ENCODE results near the gene EZH1.
A peak's percentile ranks its signal among the peaks of the same experiment; 100 is the strongest.
"Not testable (repeated sequence)": the region's sequence is repeated elsewhere in the genome, so short reads cannot be mapped to it uniquely, and the experiment has no call there.

Gene EZH1

DNA sequence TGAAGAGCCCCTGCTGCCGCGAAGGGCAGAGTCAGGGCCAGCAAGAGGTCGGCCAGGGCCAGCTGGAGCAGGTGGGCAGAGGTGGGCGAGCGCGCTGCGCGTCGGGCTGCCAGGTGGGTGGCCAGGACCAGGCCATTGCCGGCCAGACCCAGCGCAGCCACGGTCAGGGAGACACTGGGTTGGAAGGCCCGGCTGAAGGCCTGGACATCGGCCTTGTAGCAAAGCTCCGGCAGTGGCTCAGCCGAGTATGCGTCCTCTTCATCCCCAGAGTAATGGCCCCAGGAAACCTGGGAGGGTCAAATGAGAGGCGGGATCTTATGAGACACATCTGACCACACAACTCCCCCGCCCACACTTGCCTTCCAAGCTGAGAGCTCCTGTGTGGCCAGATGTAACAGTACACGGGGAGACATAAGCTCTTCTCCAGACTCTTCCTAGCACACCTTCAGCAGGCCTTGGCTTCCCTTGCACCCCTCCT, 64.5 kb downstream of the EZH1 start:
- FAIRE-seq: no peak

GRCh38 chr17:42679492-42680330, 65.1 kb downstream of the EZH1 start:
- no peak for FAIRE-seq

- no peak for FAIRE-seq
Observed at GRCh38 chr17:42678951-42679491, 65.8 kb downstream of the EZH1 start.

DNA sequence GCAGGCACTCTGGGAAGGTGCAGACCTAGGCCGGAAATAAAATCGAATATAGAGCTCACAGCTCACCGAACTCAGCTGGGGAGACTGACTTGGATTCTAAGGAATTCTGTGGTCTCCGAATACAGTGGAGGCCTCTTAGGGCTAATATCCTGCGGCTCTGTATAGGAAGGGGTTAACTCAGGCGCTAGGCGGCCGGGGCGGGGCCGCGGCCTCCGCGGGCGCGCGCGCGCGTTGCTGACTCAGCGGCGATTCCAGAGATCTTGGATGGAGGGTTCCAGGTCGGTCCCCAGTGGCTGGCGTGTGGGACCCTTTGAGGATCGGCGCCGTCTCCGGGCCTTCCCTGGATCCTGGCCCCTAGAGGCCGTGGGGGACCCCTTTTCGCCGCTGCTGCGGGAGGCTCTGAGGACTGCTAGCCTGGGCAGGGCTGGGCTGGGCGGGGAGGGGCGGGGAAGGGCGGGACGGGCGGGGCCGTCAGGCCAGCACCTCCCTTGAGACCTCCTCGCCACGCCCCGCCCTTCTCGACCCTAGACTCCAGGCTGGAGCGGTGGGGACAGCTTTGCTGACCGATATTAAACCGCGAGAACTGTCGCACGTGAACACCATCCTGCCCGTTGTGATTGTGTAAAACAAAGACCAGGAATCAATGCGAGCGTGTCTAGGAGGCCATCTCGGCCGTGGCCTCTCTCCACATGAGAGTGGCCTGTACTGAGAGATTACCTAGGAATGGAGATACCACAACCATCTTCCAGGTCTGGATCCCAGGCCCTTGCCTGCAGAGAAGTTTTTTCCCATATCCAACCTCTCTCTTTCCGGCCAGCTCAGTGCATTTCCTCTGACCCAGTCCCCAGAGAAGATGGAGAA, 66.7 kb downstream of the EZH1 start:
- FAIRE-seq: no peak

DNA sequence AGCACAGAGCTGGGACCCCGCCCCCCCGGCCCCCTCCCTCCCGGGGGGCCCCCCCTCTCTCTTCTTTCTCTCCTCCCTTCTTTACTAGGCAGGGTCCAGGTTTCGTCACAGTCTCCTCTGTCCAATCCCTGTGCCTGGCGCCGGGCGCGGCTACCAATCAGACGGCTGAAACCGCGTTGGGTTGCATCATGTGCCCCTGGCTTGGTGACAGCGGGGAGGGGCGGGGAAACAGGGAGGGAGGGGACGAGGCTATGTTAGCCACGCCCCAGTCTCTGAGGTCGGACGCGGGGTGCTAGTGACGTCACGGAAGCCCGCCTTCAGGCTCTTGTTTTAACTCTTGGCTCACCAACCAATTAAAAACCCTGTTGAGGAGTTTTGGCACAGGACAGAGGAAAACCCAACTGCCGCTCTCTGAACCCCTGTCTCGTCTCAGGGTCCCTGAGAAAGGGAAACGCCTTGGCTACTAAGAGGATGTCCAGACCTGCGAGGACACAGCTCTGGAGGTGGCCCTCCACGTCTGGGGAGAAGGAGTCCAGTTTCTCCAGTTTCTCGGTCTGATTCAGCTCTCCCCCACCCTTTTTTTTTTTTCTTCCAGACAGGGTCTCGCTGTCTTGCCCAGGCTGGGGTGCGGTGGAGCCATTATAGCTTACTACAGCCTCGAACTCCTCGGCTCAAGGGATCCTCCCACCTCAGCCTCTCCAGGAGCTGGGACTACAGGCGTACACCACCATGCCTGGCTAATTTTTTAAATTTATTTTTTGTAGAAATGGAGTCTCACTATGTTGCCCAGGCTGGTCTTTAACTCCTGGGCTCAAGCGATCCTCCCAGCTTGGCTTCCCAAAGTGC, 67.6 kb downstream of the EZH1 start:
- peak; percentile 87 for FAIRE-seq

DNA sequence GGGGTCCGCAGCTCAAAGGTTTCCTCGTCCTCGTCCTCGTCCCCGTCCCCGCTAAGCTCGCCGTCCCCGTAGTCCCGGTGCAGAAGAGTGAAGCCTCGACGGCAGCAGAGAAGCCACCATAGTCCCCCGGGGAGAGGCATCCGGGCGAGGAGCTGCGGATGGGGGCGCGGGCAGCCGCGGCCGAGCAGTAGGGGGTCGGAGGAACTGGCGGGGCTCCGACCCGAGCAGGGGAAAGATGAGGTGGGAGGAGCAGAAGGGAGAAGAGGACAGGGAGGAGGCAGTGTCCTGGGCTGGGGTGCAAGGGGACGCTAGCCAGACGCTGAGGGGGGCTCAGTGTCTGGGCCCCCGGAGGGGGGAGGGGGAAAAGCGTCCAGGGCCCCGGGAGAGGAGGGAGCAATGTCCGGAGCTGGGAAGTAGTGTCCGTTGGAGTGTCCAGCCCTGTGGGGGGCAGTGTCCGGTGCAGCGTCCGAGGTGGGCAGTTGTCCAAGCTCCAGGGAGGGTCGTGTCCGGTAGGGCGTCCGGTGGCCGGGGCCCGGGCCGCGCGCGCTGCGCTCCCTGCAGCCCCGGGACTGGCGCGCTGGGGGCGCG, 68.3 kb downstream of the EZH1 start, which contains the start of gene PLEKHH3:
PLEKHH3 (minus strand) TSS at position 571 of the 588 bp plus-strand sequence; CDS start at position 140, 431 bp downstream.
- no peak for FAIRE-seq

GRCh38 chr17:42675965-42676423, 68.8 kb downstream of the EZH1 start:
- FAIRE-seq: no peak

GRCh38 chr17:42675348-42675964, 69.4 kb downstream of the EZH1 start:
- FAIRE-seq: no peak

- no peak for FAIRE-seq
Observed at GRCh38 chr17:42674755-42675347, 70.0 kb downstream of the EZH1 start.

- FAIRE-seq: no peak
Observed at GRCh38 chr17:42673885-42674754, 70.7 kb downstream of the EZH1 start.

- FAIRE-seq: no peak
Observed at GRCh38 chr17:42673266-42673884, 71.5 kb downstream of the EZH1 start.

- FAIRE-seq: no peak
Observed at GRCh38 chr17:42672038-42672437, 72.8 kb downstream of the EZH1 start.

GRCh38 chr17:42670789-42671657, 73.8 kb downstream of the EZH1 start:
- no peak for FAIRE-seq

- FAIRE-seq: no peak
Observed at GRCh38 chr17:42669977-42670788, 74.7 kb downstream of the EZH1 start.

DNA sequence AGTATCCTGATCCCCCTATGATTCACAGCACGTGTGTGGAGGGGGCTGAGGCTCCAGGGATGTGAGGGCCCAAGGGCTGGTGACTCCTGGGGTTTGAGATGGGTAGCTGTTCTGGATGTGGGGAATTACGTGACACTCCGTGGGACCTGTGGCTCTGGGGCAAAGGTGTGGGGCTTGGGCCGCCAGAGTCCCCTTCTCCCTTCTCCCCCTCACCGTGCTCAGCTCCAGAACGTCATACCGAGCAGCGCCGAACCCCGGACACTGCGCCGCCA, 75.2 kb downstream of the EZH1 start:
- FAIRE-seq: no peak

DNA sequence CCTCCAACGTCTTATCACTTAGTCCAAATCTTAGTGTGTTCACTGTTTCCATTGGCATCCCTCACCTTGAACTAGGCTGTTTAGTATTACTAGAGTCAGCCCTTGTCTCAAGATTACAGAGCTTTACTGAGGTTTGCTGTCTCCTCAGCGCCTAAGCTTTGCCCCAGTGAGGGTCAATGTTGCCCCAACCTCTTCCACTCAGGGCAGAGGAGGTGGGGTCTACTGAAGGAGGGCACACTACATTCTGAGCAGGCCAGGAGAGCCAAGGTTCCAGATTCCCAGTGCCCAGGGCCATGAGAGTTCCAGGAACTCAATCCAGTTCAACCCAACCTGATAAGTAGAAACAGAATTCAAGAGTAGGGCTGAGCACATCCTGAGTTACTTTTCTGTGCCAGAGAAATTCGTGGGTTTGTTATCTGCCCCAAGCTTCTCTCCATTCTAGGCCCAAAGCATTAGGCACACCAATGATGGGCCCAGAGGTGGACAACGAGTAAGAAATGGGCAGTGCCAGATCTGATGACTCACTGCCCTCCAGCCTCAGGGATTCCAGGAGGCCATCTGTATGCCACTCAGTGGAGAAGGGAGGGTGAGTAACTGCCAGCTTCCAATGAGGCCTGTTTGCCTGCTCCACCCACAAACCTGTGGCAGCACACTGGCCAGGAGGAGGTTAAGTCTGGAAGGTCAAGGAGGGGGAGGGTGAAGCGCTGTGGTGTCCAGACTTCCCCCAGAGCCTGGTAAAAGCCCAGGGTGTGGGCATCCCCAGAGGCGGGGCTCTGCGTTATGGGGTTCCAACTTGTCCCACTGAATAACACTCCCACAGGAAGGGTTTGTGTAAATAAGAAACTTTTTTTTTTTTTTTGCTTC, 77.5 kb downstream of the EZH1 start:
- FAIRE-seq: no peak

- not testable (repeated sequence) for FAIRE-seq
Observed at GRCh38 chr17:42666126-42666525, 78.7 kb downstream of the EZH1 start.
